22Rv1 (cell line): ENCODE data around the gene COLEC12.

Experiments
- H3K27ac ChIP-seq: fragments of 450-650 bp; 2 replicates; pipeline ENCODE4 v1.5.1; 2017
- CTCF ChIP-seq: fragments of 450-650 bp; IDR thresholded peaks from 2 replicates; pipeline ENCODE4 v1.5.1; 2017; ENCODE audit warnings: mild to moderate bottlenecking
- ZFX ChIP-seq: fragments of 450-650 bp; IDR thresholded peaks from 2 replicates; pipeline ENCODE4 v1.6.1; 2017; ENCODE audit warnings: antibody characterized with exemption, borderline replicate concordance

COLEC12 gene

GRCh38 chr18:515156-515815 lies 14.8 kb upstream of the COLEC12 start:
- TF ChIP-seq ZFX (no peak), CTCF (no peak)
- no peak overlapping the region for H3K27ac ChIP-seq

GRCh38 chr18:513826-514530 lies 13.5 kb upstream of the COLEC12 start:
- TF ChIP-seq ZFX (no peak), CTCF (no peak)
- no peak overlapping the region for H3K27ac ChIP-seq

DNA sequence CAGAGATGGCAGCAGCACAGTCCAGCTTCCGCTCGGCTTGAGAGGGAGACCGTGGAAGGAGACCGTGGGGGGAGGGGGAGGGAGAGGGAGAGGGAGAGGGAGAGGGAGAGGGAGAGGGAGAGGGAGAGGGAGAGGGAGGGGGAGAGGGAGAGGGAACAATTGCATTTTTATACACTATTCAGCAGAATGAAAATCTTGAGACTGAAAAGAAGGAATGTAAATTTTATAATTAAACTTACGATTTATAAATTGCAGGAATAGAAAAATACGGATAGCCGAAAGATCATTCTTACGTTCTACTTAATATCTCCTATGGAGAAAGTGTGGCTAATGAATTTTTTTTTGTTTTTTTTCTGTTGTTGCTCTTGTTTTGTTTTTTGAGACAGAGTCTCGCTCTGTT lies 12.5 kb upstream of the COLEC12 start:
- TF ChIP-seq CTCF (no peak), ZFX (no peak)
- H3K27ac ChIP-seq, result no peak overlapping the region

- TF ChIP-seq CTCF (no peak), ZFX (no peak)
- no peak overlapping the region for H3K27ac ChIP-seq
Observed at GRCh38 chr18:508835-509234, 8.3 kb upstream of the COLEC12 start.

GRCh38 chr18:507636-508035 lies 7.1 kb upstream of the COLEC12 start:
- no peak overlapping the region for H3K27ac ChIP-seq
- TF ChIP-seq ZFX, result no peak
- TF ChIP-seq CTCF, result no peak

- no peak overlapping the region for H3K27ac ChIP-seq
- TF ChIP-seq CTCF, result no peak
Observed at GRCh38 chr18:506801-507200, 6.3 kb upstream of the COLEC12 start.

GRCh38 chr18:506264-506663 lies 5.8 kb upstream of the COLEC12 start:
- TF ChIP-seq ZFX (no peak), CTCF (no peak)
- no peak overlapping the region for H3K27ac ChIP-seq
